Measurements from ENCODE around the gene GABRB1. TPM values are rescaled to one million over a fixed set of nuclear protein-coding genes. Genes with fewer than 3 reads are reported as not detected.
"Not testable (repeated sequence)": the region's sequence is repeated elsewhere in the genome, so short reads cannot be mapped to it uniquely, and the experiment has no call there.

Gene GABRB1
- total RNA-seq, 1 donor from 2014 or later: 85.6 TPM

DNA sequence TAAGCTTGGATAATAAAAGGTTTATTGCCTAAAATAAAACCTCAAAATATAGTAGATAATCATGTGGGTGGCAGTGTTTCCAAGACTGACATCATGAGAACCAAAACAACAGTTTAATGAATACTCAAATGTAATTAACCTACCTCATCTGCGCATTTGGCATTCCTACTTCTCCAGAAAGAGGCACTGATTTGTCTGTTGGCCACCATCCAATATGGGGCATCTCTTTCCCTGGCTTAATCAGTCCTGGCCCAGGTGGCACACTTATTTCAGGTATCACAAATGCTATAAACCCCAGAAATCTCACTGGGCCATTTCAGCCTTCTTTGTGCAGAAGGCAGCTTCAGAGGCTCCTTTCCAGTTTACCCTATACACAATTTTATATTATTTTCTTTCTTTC, 239.9 kb downstream of the GABRB1 start:
- FAIRE-seq: no peak
- no peak for DNase-seq (ENCODE audit: low spot score in 2 of 2)

DNA sequence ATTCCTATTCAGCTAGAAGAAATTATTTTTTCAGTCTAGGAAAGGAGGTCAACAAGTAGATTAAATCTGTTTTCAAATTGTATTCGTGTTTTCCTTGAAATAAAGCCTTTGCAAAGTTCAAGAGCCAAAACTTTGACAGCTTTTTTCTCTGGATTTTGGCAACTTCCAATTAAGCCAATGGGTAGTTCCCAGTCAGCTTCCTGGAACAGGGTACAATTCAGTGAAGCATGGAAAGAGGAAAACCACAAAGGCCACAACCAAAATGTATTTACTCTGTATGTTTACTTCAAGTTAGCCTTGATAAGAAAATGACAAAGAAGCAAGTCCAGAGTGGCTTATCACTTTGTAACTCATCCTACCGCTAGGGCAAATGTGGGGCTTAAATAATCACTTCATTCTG, 243.5 kb downstream of the GABRB1 start:
- FAIRE-seq: no peak
- DNase-seq (ENCODE audit: low spot score in 2 of 2): no peak

DNA sequence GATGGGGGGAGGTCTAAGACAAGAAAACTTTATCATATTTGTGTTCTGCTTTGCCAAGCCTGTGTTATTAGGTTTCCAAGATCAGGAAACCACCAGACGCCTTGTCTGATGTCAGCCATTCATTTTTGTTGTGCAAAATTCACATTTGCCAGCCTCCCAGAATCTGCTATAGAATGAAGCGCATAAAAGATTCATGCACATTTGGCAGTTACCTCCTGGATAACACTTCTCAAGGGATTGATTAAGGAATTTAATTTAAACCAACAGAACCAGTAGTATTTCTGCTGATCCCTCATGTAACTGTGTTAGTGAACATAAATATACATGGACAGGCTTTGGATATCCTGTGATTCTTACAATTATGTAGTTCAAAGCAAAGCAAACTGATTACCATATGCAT, 244.2 kb downstream of the GABRB1 start:
- FAIRE-seq: no peak

DNA sequence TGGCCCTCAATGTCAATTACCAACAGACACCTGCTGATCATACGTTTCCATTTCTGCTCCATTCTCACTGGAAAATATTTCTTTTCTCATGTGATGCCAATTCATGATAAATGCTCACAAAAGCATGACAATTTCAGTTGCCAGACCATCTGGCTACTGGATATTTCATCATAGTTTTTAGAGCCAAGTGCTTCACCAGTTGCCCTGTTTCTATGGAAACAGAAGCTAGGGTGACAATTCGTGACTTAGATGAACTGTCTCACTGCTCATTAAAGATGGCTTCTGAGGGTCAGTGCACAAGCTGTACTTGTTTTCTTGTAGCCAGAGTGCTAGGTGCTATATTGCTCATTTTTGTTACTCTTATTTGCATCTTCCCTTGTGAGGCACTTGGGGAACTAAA, 247.3 kb downstream of the GABRB1 start:
- DNase-seq (ENCODE audit: low spot score in 2 of 2) (no peak), FAIRE-seq (no peak)

More for the DNA sequence above, 244.2 kb downstream of the GABRB1 start:
- DNase-seq (ENCODE audit: low spot score in 2 of 2): no peak

DNA sequence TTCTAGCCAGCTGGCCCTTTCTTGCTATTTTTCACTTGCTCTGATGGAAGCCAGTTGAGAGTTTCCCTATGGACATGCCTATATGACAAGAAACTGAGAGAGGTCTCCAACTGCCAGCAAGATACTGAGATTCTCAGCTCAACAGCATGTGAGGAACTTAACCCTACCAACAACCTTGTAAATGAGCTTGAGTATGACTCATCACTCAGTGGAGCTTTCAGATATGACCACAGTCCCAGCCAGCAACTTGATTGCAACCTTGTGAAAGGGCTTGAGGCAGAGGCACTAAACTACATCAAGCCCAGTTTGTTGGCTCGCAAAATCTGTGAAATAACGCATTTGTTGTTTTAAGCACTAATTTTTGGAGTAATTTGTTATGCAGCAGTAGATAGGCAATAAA, 256.4 kb downstream of the GABRB1 start:
- no peak for FAIRE-seq
- no peak for DNase-seq (ENCODE audit: low spot score in 2 of 2)

DNA sequence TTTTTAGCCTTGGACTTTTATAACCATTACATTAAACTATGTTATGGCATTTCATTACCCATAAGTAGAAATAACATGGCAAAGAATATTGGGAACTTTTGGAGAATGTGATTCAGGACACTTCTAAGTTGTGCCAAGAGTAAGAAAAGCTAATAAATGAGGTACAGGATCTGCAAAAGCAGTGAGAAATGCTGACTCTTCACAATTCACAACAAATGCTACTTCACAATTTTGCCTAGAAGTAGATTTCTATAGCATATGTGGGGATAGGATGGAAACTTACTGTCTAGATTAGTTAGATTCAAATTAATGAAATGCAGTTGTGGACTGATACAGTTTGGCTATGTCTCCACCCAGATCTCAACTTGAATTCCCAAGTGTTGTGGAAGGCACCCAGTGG, 258.4 kb downstream of the GABRB1 start:
- DNase-seq (ENCODE audit: low spot score in 2 of 2): no peak
- no peak for FAIRE-seq

DNA sequence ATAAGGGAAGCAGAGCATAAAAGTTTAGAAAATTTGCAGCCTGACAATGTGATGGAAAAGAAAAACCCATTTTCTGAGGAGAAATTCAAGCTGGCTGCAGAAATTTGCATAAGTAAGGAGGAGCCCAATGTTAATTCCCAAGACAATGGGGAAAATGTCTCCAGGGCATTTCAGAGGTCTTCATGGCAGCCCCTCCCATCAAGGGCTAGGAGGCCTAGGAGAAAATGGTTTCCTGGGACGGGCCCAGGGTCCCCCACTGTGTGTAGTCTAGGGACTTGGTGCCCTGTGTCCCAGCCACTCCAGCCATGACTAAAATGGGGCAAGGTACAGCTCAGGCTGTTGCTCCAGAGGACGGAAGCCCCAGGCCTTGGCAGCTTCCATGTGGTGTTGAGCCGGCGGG, 259.5 kb downstream of the GABRB1 start:
- FAIRE-seq; DNase-seq (ENCODE audit: low spot score in 2 of 2): not testable (repeated sequence)

DNA sequence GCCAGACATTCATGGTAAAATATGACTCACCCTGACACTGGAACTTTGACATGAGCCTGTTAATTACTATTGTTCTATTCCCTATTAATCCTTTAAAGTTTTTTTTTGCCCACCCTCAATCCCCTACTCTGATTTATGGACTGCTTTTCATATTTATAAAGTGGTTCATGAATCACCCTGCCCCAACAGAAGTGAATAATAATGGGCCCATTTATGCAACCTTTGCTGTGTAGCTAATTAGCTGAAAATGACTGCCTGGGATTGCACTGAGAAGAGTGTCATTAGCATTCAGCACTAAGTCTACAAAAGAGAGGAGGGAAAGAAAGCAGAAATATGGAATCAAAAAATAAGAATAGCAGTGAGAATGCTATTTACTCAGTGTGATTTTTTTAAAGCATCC, 277.8 kb downstream of the GABRB1 start:
- FAIRE-seq: no peak
- no peak for DNase-seq (ENCODE audit: low spot score in 2 of 2)

DNA sequence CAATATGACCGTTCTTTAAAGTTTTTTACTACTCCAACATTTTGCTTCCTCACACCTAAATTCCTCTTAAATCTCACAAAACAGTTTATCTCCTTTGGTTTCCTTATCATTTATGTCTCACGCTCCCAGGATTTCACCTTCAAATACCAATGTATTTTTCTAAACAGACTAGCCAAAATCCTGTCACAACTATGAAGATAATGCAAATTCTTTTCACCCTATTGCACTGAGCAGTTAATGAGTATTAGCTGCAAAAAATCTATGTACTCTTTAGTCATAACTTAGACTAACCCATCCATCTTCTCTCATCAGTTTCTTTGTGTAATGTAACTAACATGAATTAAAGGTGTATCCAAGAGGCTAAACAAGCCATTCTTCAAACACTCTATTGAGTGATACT, 280.8 kb downstream of the GABRB1 start:
- FAIRE-seq (no peak), DNase-seq (ENCODE audit: low spot score in 2 of 2) (no peak)

DNA sequence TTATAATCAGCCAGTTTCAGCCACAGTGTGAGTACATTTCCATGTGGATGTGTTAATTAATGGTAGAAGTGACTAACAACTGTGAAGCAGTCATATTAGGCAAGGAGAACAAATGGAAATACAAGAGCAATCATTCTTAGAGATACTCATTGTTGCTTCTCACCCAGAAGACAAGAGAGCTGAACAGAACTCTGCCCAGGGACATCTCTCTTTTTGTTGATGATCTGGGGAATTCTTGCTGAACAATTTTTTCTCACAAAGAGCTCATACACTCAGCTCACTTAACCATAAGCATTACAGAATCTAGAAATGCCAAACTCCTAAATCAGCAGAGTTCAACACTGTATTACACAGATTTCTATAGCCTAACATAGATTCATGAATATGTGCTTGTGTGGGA, 282.0 kb downstream of the GABRB1 start:
- DNase-seq (ENCODE audit: low spot score in 2 of 2): no peak
- FAIRE-seq: no peak

DNA sequence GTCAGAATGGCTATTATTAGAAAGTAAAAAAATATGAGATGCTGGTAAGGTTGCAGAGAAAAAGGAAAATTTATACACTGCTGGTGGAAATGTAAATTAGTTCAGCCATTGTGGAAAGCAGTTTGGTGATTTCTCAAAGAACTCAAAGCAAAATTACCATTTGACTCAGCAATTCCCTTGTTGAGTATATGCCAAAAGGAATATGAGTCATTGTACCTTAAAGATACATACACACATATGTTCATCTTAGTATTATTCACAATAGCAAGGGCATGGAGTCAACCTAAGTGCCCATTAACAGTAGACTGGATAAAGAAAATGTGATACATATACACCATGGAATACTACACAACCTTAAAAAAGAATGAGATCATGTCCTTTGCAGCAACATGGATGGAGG, 284.0 kb downstream of the GABRB1 start:
- FAIRE-seq: no peak

DNA sequence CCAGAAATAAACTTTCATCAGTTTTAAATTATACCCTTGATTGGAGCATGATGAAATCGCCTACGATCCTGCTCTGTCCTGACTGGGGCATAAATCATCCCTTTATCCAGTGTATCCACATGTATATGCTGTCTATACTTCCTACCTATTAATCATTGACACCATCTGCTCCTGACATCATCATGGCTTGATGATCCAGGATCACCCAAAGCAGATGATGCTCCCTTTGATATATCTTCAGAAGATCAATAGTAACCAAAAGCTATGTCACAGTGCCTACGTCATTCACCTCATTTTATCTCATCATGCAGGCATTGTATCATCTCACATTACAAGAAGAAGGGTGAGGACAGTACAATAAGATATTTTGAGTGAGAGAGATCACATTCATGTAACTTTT, 294.7 kb downstream of the GABRB1 start:
- DNase-seq (ENCODE audit: low spot score in 2 of 2) (no peak), FAIRE-seq (no peak)

More for the DNA sequence above, 284.0 kb downstream of the GABRB1 start:
- DNase-seq (ENCODE audit: low spot score in 2 of 2): no peak

DNA sequence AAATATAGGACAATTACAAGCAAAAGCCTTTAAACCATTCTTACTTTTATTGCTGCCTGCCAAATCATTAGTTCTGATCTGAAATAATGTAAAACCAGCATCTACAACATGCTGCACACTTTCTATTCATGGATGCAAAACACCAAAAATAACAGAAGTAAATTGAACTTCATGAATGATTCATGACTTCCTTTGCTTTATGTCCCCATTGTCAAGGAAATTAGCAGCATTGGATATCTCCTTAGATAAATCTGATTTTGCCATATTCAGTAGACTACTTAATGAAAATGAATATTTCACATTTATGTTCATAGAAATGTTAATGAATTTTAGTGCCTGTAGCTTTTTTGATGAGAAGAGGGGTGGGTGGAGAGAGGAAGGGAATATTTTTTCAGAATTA, 299.5 kb downstream of the GABRB1 start:
- FAIRE-seq (no peak), DNase-seq (ENCODE audit: low spot score in 2 of 2) (no peak)

DNA sequence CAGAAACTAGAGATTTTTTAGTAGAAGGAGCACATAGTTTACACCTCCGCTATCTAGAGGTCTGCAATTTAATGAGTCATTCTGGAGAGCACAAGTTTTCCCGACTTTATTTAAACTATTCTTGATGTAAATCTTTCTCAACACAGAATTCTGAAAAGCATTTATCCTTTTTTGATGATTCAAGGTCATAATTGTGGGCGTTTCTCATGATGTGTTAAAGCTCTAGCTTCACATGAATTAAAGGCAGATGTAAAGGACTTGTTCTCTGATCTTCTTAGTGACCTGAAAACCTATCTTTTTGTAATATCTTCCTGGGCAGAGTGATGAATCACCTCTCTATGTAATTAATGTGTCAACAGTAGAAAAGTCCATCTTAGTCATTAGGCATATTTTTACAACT, 303.3 kb downstream of the GABRB1 start:
- no peak for FAIRE-seq
- no peak for DNase-seq (ENCODE audit: low spot score in 2 of 2)

DNA sequence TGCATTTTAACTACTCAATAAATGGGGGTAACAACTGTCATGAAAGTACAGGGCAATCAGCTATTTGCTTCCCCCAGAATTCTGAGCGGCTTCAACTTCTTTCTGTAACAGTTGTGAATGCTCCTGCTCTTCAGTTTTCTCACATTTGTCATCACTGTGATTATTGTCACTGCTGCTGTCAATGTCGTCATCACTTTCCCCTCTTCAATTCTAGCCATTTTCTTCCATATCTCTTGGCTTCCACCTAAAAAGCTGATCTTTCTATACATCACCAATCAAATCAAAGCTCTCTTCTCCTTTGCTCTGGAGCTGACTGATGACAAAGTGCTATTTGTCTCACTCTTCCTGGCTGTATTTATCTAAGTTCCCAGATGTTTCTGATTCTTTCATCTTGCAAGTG, 306.5 kb downstream of the GABRB1 start:
- DNase-seq (ENCODE audit: low spot score in 2 of 2) (no peak), FAIRE-seq (no peak)

DNA sequence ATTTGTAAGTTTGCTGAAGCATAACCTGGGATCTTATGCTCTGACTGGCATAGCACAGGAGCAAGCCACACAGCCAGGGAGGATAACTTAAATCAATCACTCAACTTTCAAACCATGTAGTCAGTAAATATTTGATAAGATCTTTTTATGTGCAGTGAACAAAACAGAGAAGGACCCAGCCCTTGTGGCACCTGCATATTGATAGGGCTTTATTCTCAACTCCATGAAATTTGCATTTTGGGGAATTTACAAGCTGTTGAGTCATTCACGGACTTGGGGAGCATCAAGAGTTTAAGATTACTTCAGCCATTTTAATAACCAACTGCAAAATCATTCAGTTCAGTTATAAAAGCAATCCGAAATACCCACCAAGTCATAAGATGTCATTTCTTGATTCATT, 309.5 kb downstream of the GABRB1 start:
- DNase-seq (ENCODE audit: low spot score in 2 of 2) (no peak), FAIRE-seq (no peak)

DNA sequence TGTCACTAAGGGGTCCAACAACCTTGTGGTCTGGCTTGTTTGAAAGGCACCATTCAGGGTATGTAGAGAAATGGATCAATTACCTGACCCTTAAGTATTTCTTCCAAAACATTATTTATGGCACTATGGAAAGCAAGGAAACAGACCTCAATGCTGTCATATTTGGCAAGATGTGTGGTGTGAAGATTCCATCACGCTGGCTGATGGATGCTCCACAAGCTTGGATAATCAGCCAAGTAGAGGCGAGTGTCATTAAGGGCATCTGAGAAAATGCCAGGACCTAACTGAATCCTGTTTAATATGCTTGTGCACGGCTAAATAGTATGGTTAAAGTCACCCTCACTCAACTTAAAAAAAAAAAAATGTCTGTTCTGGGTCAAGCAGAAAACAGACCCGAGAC, 311.4 kb downstream of the GABRB1 start:
- DNase-seq (ENCODE audit: low spot score in 2 of 2): no peak
- no peak for FAIRE-seq

DNA sequence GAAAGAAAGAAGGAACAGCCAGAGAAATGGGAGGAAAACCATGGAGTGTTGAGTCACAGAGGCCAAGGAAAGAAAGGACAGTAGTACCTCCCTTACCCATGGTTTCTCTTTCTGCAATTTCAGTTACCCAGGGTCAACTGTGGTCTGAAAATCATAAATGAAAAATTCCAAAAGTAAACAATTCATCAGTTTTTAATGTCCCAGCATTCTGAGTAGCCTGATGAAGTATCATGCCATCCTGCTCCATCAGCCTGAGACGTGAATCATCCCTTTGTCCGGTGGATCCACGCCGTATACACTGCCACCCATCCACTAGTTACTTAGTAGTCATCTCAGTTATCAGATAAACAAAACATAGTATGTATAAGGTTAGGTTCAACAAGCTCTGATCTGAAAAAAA, 318.0 kb downstream of the GABRB1 start:
- DNase-seq (ENCODE audit: low spot score in 2 of 2): no peak
- FAIRE-seq: no peak

DNA sequence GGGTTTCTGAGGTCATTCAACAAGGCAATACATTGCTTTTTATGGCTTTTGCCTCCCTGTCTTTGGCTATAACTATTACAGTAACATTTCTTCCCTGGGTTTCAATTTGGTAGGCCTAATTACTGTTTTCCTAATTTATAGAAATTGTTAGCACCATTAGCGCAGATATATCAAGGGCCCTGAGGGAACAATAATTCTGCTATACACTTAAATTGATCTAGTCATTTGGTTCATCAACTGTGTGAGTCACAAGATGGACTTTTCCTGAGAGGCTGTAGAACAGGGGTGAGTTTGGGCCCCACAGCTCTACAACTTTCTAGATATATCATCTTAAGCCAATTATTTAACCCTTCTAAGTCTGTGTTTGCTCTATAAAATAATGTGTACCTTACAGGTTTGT, 324.2 kb downstream of the GABRB1 start:
- DNase-seq (ENCODE audit: low spot score in 2 of 2): no peak

DNA sequence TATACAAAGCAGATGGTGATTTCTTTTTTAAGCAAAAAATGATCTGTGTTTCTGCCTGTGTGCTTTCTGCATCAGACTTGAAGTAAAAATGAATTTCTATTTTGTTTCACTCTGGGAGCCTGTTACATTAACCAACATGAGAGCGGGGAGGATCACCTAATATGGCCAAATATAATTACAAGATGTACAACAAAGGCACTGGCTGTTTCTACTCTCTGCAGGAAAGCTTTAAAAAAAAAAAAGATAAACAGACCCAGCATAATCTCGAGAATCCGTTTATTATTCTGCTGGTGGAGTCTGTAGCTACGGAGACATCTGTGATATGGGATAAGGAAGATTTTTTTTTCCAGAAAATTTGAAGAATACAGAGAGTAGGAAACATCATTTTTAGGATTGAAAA, 328.5 kb downstream of the GABRB1 start:
- FAIRE-seq (no peak), DNase-seq (ENCODE audit: low spot score in 2 of 2) (no peak)

More for the DNA sequence above, 324.2 kb downstream of the GABRB1 start:
- FAIRE-seq: no peak

DNA sequence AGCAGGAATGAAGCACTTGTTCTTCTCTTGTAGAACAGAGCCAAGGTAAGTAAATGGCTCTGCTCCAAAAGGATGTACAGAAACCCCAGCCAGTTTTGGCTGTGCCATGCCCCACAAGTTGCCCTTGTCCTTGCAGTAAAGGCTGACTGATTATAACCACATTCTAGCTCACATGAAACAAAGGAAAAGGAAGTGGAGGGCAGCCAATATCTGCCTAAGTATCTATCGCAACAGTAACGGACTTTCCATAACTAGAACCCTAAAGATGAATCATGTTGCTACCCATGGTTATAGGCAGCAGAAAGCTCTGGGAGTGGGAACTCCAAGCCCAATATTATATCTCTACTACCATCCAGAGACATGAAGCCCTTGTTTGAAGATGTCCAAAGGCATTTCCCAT, 336.4 kb downstream of the GABRB1 start:
- FAIRE-seq (no peak), DNase-seq (ENCODE audit: low spot score in 2 of 2) (no peak)

DNA sequence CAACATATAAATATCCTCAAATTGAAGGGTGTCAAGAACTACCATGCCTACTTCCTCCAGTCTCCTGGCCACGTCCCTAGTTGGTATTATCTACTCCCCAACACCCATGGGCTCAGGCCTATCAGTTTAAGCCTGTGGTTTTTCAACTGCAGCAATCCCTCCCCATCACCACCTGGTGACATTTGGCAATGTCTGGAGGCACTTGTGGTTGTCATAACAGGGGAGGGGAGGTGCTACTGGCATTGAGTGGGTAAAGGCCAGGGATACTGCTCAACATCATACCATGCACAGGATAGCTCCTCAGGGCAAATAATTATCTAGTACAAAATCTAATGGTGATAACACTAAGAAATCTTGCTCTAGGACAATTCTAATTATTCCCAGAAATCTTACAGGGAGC, 336.8 kb downstream of the GABRB1 start:
- DNase-seq (ENCODE audit: low spot score in 2 of 2): no peak
- no peak for FAIRE-seq

DNA sequence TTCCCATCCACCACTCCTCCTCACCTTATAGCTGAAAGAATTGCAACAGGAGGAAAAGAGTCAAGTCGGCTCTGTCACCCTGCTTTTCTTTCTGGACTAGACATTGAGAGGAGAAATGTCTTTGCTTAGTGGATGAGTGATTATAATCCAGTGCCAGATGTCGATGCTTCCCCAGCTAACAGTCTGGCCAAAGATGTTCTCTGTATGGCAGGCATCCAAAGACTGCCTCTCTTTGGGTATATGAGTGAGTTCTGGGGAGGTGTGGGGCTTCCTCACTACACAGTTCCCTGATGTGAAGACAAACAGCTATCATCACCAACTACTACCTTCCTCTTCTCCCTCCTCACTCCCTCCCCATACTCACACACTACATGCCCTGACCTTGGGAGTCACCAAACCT, 341.2 kb downstream of the GABRB1 start:
- FAIRE-seq (no peak), DNase-seq (ENCODE audit: low spot score in 2 of 2) (no peak)

DNA sequence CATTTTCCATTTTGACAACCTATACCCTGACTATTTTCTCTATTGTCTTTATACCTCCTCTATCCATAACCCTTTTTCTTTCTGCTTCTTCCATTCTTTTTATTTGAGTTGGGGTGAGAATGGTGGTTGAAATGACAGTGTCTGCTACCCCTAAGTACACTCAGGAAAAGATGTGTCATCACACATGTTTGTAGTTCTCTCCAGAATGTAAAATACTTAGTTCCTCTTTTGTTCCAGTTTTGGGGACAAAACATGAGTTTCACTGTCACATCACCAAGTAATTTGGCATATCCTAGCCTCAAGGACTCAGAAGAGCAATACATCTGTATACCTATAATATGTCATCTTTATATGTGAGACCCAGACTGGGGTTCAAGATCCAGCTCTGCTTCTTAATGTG, 341.8 kb downstream of the GABRB1 start:
- no peak for FAIRE-seq
- no peak for DNase-seq (ENCODE audit: low spot score in 2 of 2)

Data from frontal cortex (tissue), 4 donors.